BE2C (cell line): ENCODE data around the gene LIPA.
A peak's percentile ranks its signal among the peaks of the same experiment; 100 is the strongest.
"Not testable (repeated sequence)": the region's sequence is repeated elsewhere in the genome, so short reads cannot be mapped to it uniquely, and the experiment has no call there.

Experiments
- DNase-seq: peaks from one replicate; pipeline ENCODE4 v3.0.0-alpha.2; 2020
- H3K27me3 ChIP-seq: fragments of 250-450 bp; sonication (Bioruptor Pico); 2 replicates; pipeline ENCODE4 v1.5.1; 2020; ENCODE audit warnings: mild to moderate bottlenecking
- H3K36me3 ChIP-seq: fragments of 250-450 bp; sonication (Bioruptor Pico); 2 replicates; pipeline ENCODE4 v1.5.1; 2020; ENCODE audit warnings: mild to moderate bottlenecking
- H3K4me1 ChIP-seq: fragments of 250-450 bp; sonication (Bioruptor Pico); 2 replicates; pipeline ENCODE4 v1.5.1; 2020
- H3K4me3 ChIP-seq: 2 replicates; pipeline ENCODE4 v1.5.1; 2011; ENCODE audit warnings: low read depth, low read length
- H3K9me3 ChIP-seq: fragments of 250-450 bp; sonication (Bioruptor Pico); 2 replicates; pipeline ENCODE4 v1.5.1; 2020
- TF ChIP-seq, protein P1 (sequence below): IDR thresholded peaks from 2 replicates; pipeline ENCODE4 v1.5.1; 2012; ENCODE audit warnings: mild to moderate bottlenecking, low read depth, low read length

The LIPA gene

GRCh38 chr10:89295597-89295996 is 44.0 kb upstream of the LIPA start:
- TF ChIP-seq, protein P1, sequence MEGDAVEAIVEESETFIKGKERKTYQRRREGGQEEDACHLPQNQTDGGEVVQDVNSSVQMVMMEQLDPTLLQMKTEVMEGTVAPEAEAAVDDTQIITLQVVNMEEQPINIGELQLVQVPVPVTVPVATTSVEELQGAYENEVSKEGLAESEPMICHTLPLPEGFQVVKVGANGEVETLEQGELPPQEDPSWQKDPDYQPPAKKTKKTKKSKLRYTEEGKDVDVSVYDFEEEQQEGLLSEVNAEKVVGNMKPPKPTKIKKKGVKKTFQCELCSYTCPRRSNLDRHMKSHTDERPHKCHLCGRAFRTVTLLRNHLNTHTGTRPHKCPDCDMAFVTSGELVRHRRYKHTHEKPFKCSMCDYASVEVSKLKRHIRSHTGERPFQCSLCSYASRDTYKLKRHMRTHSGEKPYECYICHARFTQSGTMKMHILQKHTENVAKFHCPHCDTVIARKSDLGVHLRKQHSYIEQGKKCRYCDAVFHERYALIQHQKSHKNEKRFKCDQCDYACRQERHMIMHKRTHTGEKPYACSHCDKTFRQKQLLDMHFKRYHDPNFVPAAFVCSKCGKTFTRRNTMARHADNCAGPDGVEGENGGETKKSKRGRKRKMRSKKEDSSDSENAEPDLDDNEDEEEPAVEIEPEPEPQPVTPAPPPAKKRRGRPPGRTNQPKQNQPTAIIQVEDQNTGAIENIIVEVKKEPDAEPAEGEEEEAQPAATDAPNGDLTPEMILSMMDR = no peak
- Histone ChIP-seq H3K36me3 (no peaks in the 10 kb centered on the region), H3K4me3 (no peak overlapping the region), H3K27me3 (no peaks in the 10 kb centered on the region), H3K4me1 (no peaks in the 10 kb centered on the region), H3K9me3 (no peaks in the 10 kb centered on the region)
- DNase-seq = no peak

- no peak for DNase-seq
- TF ChIP-seq, protein P1 = no peak
- H3K27me3 ChIP-seq = no peaks in the 10 kb centered on the region
- no peaks in the 10 kb centered on the region for H3K9me3 ChIP-seq
- no peak overlapping the region for H3K4me3 ChIP-seq
- H3K4me1 ChIP-seq = no peaks in the 10 kb centered on the region
- no peaks in the 10 kb centered on the region for H3K36me3 ChIP-seq
Measured at GRCh38 chr10:89294721-89295239, 43.2 kb upstream of the LIPA start.

- H3K36me3 ChIP-seq, H3K27me3 ChIP-seq, H3K9me3 ChIP-seq, DNase-seq: not testable (repeated sequence)
- H3K4me1 ChIP-seq = peaks cover 19% of the 10 kb centered on the region
- peak overlapping the region; percentile 22 for H3K4me3 ChIP-seq
Measured at GRCh38 chr10:89285303-89285702, 33.7 kb upstream of the LIPA start.

GRCh38 chr10:89284711-89285110 is 33.1 kb upstream of the LIPA start:
- H3K4me1 ChIP-seq = peaks cover 19% of the 10 kb centered on the region

DNA sequence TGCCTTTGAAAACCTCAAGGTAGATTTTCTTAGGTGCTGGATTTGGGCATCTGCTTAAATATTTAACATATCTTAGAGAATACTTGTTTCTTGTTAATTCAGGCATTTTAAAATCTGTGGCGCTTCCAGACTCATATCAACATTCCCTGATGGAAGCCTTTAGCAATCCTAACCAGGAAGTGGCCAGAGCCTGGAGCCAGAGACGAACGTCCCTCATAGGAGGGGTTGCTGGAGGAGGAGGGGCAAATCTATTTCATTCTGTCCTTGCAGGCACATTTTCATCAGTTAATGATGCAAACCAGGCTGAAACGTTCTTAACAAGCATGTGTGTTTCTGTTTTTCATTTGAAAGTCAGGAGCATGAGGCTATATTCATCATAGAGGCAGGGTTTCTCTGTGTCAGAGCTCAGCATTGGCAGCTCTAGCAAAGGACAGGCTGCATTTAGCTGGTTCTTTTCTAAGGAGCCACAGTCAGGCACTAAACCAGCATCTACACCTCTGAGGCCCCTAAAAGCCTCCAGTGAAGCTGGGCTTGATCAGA is 32.4 kb upstream of the LIPA start:
- DNase-seq = peak; percentile 81
- Histone ChIP-seq H3K27me3 (no peaks in the 10 kb centered on the region), H3K4me3 (peak overlapping the region; percentile 50), H3K9me3 (no peaks in the 10 kb centered on the region), H3K4me1 (peaks cover 23% of the 10 kb centered on the region), H3K36me3 (no peaks in the 10 kb centered on the region)
- TF ChIP-seq, protein P1 = no peak

More at GRCh38 chr10:89284711-89285110, 33.1 kb upstream of the LIPA start:
- not testable (repeated sequence) for H3K36me3 ChIP-seq, H3K9me3 ChIP-seq, H3K27me3 ChIP-seq, DNase-seq
- H3K4me3 ChIP-seq = peak overlapping the region; percentile 22

DNA sequence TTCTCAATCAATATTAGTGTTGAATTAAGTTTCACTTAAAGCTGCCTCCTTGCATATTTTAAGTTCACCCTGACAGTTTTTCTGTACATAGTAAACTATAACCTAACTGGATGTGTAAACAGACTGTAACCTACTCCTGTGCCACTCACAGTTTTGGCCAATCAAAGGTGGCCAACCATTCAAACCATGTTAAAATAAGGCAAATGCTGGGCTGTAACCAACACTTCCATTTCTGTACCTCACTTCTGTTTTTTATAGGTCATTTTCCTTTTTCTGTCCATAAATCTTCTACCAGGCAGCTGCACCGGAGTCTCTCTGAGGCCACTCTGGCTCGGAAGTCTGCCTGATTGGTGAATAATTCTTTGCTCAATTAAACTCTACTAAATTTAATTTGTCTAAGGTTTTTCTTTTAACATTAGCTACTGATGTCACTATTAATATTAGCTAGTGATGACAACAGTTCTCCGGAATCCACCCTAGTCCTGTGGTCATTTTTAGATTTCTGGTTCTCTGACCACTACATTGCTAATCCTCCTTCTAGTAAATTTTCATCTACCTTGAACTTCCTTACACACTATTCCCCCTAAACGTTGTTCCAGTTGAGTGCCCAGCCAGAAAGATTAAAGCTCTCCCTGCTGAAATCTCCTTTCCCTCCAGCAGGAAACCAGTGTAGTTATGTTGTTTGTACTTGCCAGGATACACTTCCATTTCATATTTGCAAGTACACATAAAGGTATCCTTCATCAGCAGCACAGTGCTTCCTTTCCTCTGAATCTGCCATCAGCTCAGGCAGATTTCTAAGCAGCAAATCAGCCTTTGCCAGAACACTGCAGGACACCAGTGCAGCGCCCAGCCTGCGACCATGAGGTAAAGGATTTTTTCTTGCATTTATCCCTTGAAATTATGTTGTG is 31.7 kb upstream of the LIPA start:
- peak; percentile 41 for DNase-seq
- TF ChIP-seq, protein P1 = no peak
- H3K36me3 ChIP-seq = no peaks in the 10 kb centered on the region
- no peaks in the 10 kb centered on the region for H3K9me3 ChIP-seq
- no peaks in the 10 kb centered on the region for H3K27me3 ChIP-seq
- peak overlapping the region; percentile 50 for H3K4me3 ChIP-seq
- peaks cover 27% of the 10 kb centered on the region for H3K4me1 ChIP-seq
